CD4-positive, alpha-beta T cell treated with Interleukin-2 at 100 ng/mL for 4 hours (primary cell): Measurements from ENCODE around the gene UBAC2.
"Not testable (repeated sequence)": the region's sequence is repeated elsewhere in the genome, so short reads cannot be mapped to it uniquely, and the experiment has no call there.

ENCODE experiments used
- DNase-seq: peaks from one replicate; pipeline ENCODE4 v3.0.0-alpha.2; 2020; ENCODE audit warnings: low spot score

The UBAC2 gene

DNA sequence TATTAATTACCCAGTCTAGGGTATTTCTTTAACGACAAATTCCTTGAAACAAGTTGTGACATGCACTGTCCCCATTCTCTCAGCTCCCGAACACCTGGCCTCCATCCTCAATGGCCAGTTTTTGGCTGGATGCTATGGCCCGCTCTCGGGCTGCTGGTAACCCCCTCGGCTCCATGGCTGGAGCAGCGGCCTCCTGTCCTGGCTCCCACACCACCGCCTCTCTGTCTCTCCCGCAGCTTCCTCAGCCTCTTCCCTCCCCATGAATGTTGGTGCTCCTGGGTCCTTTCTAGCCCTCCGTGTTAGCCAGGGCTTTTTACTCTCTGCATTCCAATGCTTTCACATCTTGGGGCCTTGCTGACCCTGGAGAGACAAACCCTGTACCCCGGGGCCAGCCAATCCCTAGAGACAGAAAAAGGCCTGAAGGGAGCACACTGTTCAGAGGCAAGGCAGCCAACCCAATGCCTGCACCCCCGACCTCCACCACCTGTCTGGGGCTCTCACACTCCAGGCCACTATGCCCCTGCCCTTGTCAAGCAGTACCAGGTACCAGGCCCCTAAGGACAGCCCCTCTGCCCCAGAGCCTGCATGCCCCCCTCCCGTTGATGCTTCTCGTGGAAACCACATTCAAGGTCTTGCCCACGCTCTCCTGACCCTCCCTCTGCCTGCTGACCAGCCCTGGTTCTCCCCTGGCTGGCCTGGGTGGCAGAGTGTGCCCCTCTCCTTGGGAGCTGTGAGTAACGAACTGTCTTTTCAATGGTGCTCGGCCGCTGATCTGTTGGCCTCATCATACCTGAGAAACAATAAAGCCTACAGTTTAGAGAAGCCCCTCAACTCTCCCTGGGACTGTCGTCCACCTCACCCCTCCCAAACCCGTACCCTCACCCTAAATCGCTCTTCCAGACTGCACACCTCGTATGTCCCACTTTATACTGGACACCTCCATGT lies 193.4 kb downstream of the UBAC2 start:
- no peak for DNase-seq

DNA sequence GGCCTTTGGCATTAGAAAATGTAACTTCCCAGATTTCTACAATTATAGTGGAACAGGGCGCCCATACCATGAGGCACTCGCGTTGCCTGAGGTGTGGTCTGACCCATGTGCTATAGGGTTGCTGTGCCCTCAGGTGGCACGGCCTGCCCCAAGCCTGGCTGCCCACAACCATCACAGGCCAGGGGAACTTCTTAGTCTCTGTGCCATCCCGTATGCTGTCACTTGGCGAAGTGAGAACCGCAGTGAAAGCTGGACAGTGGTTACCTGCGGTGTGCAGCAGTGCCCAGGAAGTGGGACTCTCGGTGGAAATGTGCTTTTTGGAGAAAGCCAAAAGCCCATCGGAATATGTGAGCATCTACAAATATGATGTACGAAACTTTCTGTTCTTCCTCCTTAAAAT lies 194.8 kb downstream of the UBAC2 start:
- no peak for DNase-seq

DNA sequence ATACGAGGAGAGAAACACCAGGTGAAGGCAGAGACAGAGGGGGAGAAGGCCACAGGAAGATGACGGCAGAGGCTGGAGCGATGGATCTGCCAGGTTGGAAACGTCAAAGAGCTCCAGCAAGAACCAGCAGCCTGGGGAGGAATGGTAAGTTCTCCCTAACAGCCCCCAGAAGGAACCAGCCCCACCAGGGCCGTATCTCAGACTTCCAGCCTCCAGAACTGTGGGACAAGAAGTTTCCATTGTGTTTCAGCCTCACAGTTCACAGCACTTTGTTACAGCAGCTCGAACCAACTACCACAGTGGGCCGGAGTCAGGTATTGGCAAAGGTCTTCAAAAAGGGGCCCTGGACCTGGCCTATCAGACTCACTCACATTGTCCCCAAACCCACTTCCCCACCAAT lies 195.8 kb downstream of the UBAC2 start:
- no peak for DNase-seq

DNA sequence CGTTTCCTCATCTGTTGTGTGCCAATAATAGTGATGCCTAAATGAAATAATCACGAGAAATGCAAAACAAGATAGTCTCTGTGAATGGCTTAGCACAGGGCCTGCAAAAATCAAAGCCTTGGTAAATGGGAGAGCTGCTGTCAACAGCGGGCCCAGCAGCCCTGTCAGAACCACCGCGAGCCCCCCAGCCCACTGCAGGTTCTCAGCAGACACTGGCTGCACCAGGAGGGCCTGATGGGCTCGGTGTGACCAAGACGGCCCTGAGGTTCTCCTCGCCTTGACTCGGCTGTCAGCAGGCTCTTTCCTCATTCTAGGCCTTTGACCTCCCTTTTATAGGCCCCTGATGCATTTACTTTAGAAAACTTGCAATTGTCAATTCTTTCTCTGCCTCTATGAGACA lies 197.4 kb downstream of the UBAC2 start:
- DNase-seq: no peak

DNA sequence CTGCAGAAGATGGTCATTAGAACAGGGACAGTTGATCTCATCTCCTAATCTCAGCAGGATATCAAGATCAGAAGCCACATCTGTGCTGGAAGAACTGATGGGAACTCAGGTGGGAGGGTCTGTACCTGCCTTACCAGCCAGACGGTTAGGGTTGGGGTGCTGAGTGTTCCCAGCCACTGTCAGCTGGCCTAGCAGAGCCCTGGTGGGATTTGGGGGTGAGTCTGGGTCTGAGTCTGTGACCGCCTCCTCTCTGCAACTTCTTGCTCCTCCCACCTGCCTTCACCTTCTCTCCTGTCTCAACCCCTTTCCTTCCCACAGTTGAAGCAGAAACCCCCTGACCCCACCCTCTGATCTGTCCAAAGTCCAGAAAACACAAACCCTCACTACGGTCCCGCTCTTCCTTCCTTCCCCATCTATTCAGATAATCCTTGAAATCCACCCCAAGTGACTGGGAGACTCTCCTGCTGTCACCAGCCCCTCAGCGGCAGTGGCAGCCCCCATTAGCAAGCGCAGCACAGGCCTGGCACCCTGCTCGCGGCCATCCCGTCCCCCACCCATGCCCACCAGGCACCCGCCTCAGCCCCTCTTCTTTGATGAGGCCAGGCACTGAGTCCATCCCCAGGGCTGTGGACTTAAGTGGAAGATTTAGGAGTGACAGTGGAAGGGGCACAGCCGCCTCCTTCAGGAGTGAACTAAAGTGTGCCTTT lies 198.4 kb downstream of the UBAC2 start:
- no peak for DNase-seq

DNA sequence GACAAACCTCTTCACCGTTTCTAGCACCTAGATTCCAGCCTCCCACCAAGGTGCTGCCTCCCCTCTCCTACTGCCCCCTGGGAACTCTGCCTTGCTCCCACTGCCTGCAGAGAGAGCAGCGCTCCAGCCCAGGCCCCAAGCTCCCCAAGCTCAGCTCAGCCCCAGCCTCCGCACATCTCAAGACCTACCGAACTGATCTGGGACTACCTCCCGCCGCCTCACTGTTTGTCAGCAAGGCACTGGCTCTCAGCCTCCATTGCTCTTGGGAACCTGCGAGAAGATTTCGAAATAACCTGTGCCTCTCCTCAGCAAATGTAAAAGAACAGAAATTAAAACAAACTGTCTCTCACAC lies 198.9 kb downstream of the UBAC2 start:
- no peak for DNase-seq

DNA sequence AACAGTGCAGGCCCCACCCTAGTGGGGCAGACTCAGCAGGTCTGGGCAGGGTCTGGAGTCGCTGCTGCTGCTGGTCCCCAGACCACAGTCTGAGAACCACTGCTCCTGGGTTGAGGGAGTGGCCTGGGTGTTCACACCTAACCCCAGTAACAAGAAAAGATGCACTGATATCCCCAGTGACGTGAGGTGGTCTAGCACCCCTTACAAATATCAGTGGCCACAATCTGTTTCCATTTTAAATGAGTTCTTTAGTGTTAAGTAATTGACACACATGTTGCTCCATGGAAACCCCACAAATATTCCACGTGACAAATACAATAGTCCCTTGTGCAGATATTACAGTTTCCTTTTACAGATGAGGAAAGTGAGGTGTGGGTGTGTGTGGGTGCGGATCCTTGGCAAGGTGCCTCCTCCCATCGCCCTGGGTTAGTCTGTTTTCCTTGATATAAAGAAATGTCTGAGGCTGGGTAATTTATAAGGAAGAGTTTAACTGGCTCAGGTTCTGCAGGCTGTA lies 202.9 kb downstream of the UBAC2 start:
- DNase-seq: peak; percentile 58

DNA sequence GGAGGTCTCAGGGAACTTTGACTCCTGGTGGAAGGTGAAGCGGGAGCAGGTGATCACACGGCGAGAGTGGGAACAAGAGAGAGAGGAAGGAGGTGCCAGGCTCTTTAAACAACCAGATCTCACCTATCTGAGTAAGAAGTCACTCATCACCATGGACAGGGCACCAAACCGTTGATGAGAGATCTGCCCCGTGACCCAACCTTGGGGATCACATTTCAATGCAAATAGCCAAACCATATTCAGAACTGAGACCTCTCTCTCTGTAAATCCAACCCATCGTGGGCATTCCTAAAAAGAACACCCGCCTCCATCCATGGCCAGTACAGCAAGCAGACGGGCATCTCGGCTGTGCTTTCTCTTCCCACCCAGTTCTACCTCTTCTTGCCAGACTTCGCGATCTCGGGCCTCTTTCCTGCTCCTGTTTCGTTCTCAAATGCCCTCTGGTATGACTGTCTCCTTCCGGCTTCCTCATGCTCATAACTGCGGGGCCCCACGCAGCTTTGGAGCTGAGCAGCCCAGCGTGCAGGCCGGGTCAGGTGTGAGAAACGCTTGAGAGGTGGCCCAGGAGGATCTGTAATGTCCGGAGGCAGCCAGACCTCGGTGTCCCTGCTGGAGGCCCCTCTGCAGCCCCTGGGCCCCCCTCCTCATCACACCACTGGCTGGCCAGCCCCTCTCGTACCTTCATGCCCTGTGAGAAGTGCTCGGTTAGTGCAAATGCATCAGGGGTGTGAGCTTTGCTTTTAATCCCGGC lies 203.5 kb downstream of the UBAC2 start:
- no peak for DNase-seq

DNA sequence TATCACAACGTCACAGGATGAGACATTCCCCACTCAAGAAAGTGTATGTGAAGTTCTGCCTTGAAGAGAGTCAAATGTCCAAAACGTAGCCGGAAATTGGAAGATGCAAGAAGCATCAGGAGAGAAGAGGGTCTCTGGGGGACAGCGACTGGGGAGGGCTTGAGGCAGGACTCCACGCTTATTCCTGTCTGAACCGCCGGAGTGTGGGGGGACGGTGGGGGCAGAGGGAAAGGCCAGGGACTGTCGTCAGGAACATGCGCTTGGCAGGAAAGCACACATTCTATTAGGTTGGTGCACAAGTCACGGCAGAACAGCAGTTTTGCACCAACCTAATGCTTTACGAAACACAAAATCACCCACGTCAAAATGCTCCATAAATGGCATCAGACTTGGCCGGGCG lies 205.3 kb downstream of the UBAC2 start:
- no peak for DNase-seq

DNA sequence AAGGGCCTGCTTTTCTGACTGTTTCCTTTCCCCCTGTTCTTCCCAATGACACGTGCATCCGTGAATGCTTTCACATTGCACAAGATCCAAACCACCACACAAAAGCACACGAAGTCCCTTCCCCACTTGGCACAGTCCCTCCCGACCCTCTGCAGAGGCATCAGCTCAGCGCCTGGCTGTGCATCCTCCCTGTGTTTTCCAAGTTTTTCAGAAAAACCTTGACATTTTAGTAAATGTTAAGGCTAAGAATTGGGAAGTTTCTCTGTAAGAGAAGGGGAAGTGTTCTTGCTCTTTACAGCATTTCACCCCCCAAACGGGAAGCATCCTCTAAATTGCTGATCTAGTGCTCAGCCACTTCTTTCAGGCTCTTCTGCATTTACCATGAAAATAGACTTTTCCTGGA lies 206.1 kb downstream of the UBAC2 start:
- no peak for DNase-seq

DNA sequence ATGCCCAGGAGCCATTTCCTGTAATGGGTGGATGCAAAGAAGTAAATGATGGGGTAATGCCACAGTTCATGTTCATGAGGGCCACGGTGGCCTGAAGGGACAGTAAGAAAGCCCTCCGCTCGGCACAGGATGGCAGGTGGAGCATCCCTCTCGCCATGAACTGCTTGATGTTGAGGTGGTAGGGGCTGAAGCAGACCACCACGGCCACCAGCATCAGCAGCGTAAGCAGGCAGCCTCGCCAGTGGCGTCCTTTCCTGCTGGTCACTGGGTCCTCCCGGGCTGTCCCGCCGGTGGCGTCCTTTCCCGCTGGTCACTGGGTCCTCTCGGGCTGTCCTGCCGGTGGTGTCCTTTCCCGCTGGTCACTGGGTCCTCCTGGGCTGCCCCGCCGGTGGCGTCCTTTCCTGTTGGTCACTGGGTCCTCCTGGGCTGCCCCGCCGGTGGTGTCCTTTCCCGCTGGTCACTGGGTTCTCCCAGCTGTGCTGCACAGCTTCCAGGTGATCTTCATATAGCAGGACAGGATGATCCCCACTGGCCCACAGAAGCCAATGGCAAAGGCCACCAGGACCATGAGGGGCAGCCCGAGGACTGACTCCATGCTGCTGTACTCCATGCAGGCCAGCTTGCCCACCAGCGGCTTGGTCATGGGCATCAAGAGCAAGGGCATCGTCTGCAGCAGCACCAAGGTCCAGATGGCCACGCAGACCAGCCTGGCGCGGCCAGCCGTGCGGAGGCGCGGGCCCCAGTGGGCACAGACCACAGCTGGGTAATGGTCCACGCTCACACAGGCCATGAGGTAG lies 207.4 kb downstream of the UBAC2 start:
- no peak for DNase-seq

DNA sequence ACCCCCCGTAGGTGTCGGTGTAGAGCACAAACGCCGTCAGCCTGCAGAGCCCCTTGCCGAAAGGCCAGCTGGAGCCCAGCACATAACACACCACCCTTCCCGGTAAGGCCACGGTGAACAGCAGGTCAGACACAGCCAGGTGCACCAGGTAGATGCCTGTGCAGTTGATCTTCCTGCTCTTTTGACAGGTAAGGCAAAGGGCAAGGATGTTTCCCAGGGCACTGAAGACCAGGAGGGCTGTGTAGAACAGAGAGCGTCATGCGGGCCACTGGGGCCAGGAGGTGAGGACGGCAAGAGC lies 208.0 kb downstream of the UBAC2 start:
- no peak for DNase-seq

DNA sequence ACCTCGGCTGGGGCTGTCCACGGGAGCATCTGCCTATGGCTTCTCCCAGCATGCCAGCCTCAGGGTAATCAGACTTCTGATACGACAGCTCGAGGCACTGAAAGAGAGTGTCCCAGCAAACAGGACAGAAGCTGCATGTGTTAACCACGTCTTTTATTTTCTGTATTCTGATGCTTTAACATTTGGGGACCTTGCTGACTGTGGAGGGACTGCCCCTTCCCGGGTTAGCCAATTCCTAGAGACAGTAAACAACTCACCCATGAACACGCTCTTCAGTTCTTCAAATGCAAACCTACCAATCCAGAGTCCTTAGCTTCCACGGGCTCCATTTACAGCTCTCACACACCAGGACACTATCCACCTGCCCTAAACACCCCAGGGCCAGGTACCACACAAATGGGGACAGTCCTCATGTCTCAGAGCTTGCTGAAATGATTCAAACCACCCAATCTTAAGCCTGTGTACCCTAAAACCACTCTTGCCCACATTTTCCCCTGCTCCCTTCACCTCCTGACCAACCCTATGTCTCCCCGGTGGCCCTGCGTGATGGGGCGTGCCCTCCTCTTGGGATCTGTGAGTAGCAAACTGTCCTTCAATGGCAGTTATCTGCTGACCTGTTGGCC lies 208.9 kb downstream of the UBAC2 start:
- not testable (repeated sequence) for DNase-seq

DNA sequence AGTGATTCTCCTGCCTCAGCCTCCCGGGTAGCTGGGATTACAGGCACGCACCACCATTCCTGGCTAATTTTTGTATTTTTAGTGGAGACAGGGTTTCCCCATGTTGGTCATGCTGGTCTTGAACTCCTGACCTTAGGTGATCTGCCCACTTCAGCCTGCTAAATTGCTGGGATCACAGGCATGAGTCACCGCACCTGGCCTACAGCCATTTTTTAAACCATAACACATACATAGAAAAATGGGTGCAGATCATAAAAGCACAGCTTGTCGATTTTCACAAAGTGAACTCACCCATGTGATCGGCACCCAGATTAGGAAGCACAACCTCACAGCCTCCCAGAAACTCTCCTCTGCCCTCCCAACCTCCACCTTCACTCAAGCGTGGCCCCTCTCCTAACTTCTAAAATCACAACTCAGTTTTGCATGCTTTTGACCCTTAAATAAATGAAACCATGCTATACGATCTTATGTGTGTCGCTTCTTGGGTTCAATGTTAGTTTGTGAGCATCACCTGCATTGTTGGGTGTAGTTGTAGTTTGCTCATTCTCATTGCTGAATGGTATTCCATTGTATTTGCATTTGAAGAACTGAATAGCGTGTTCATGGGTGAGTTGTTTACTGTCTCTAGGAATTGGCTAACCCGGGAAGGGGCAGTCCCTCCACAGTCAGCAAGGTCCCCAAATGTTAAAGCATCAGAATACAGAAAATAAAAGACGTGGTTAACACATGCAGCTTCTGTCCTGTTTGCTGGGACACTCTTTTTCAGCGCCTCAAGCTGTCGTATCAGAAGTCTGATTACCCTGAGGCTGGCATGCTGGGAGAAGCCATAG lies 210.2 kb downstream of the UBAC2 start:
- not testable (repeated sequence) for DNase-seq

DNA sequence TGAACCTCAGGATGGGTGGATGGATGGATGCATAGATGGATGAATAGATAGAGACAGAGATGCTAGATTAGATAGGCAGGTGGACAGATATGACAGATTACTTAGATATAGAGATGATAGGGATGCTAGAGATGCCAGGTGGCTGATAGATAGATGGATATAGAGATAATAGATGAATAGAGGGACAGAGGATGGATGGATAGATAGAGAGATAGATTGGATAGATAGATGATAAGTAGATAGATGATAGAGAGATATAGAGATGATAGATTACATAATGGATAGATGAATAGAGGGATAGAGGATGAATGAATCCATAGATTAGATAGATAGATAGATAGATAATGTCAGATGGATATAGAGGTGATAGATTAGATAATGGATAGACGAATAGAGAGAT lies 212.2 kb downstream of the UBAC2 start:
- no peak for DNase-seq

DNA sequence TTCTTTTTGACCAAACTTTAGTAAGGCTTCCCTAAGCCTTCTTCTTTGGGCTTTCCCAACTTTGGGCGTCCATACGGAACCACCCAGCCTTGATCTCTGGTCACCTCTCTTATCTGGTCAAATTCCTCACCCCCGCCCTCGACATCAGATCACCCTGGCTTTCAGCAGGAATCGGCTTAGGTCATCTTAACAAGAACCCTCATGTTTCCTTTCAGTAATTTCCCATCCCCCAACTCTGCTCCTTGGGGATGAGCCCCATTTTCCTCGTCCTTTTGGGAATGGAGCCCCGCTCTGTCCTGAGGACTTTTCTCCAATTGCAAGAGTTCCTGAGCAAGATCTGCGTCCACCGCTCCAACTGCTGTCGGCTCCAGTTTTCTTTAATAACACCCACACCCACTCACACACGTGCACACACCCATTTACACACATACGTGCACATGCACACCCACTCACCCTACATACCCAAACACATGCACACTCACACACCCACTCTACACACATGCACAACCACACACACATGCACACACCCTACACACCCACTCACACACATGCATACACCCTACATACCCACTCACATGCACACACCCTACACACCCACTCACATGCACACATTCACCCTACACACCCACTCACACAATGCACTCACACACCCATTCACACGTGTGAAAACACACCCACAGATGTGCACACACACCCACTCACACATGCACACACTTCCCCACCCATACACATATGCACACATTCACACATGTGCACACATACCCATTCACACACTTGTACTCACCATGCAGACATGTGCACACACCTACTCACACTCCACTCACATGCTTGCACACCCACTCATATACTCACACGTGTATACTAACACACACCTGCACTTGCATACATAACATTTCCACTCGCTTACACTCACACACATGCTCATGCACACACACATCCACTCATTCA lies 213.7 kb downstream of the UBAC2 start:
- no peak for DNase-seq

DNA sequence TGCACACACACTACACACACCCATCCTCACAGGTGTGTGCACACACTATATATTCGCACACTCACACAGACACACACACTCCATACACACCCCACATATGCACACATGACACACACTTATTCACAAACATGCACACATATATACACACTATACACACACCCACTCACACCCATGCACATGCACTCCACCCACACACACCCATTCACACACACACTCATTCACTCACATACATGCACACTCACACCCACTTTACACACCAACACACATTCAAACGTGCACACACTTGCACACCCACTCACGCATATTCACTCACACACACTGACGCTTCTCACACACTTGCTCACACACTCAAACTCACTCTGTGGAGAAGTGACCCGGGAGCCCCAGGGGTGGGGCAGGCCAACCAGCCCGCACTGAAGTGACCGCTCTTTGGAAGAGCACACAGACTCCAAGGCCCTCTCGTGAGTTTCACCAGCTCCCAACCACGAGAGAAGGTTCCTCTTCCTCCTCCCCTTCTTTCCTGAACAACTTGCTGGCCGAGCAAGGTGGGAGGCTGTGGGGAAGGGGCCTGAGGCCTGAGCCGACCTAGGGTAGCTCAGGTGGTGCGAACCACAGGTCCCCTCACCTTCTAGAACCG lies 214.5 kb downstream of the UBAC2 start:
- no peak for DNase-seq

DNA sequence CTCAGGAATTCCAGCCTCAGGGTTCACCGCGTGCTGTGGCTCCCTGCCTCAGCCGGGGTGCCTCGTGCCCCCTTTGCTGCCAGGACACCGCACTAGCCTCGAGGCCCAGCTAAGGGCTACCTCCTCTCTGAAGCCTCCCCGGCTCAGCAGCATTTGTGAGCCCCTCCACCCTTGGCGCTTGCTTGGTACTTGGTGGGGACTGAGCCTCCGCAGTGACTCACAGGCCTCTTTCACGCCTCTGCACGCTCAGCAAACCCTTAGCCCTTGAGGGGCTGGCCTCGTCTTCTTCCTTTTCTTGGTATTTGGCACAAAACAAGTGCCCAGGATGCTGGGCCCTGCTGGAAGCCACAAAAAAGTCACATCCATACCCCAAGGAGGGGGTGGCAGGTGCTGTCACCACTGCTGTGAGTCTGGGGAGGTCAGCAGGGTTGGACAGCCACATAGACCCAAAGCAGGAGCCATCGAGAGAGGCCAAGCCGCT lies 215.2 kb downstream of the UBAC2 start:
- peak; percentile 33 for DNase-seq
